Motor neuron (in vitro differentiated cells): ENCODE data around the gene EPHA2. TPM values are rescaled to one million over a fixed set of nuclear protein-coding genes. Genes with fewer than 3 reads are reported as not detected.

Experiments
- ATAC-seq, 8 experiments: fragments of 200-7000 bp; cut with Tn5 transposase; replicated peaks in 6 of 8; 2 replicates each; pipeline ENCODE4 v1.8.0; 2021; ENCODE audit warnings: mild to moderate bottlenecking in 8 of 8, moderate library complexity in 8 of 8
- H3K27ac ChIP-seq, 2 donors: fragments of 250-450 bp; sonication (Bioruptor Pico); 2 replicates each; pipeline ENCODE4 v1.9.0; 2021; ENCODE audit warnings: antibody characterized with exemption in 2 of 2, mild to moderate bottlenecking in 2 of 2, moderate library complexity in 1 of 2
- H3K4me1 ChIP-seq, 2 donors: fragments of 250-450 bp; sonication (Bioruptor Pico); replicated peaks in 1 of 2; 2 replicates each; pipeline ENCODE4 v1.6.1; 2021; ENCODE audit warnings: antibody characterized with exemption in 2 of 2, mild to moderate bottlenecking in 2 of 2, moderate library complexity in 1 of 2
- H3K4me3 ChIP-seq, 5 donors: fragments of 250-450 bp; sonication (Bioruptor Pico); 2 replicates each; pipeline ENCODE4 v1.9.0; 2021; ENCODE audit warnings: antibody characterized with exemption in 5 of 5, mild to moderate bottlenecking in 5 of 5, moderate library complexity in 4 of 5
- WGBS, 10 experiments: fragments of 450-650 bp; shearing (Covaris generic); methylation state at CpG; one replicate each; pipeline ENCODE4 v1.0.0; 2022; 5-methylcytosine and 5-hydroxymethylcytosine counted together
- in situ Hi-C, 9 experiments: fragments of 400-800 bp; cut with MboI; loops; one replicate each; pipeline ENCODE4 v1.15.0; 2021; ENCODE audit warnings: low sequenced_read_pairs in 9 of 9, low pct_unique_long_range_greater_than_20kb in 2 of 9; ENCODE audit not compliant: unreplicated experiment in 9 of 9
- total RNA-seq, 8 experiments: library from RNA; unstranded; fragments of 300-600 nt; gene quantifications; 2 replicates each; pipeline versions ENCODE4 v1.2.3 to v1.2.4, GENCODE V29; 2022

EPHA2 gene
- total RNA-seq, 8 experiments from 2014 or later: 4.2 to 15.1 (median 7.3) TPM

GRCh38 chr1:16195518-16195905, 39.6 kb upstream of the EPHA2 start:
- Histone ChIP-seq H3K4me3 (no peak overlapping the region), H3K27ac (no peak overlapping the region), H3K4me1 (peaks cover 0 to 4% of the 10 kb centered on the region in 2 donors)
- no peak for ATAC-seq
- in situ Hi-C loops: loop anchor here in 5 of 9 experiments (25.0 kb wide), 1 partner anchor 108 kb away; no protein-coding TSS in a partner anchor
- WGBS, 10 experiments: 3 to 96% (median 84%) methylated on average over 1 to 7 of the region's 7 CpGs; no CpG with 5 or more reads in 1 of the 10 experiments

- WGBS, 10 experiments: 0 to 87% (median 79%) methylated on average over 1 to 4 of the region's 6 CpGs; no CpG with 5 or more reads in 3 of the 10 experiments
- in situ Hi-C loops: loop anchor here in 5 of 9 experiments (25.0 kb wide), 1 partner anchor 105 kb away; no protein-coding TSS in a partner anchor
- Histone ChIP-seq H3K27ac (no peak overlapping the region), H3K4me1 (peaks cover 0 to 4% of the 10 kb centered on the region in 2 donors), H3K4me3 (no peak overlapping the region)
- peak in 5 of 8 experiments; percentile 40 to 72 (median 46) for ATAC-seq
Measured at GRCh38 chr1:16191916-16192546, 36.2 kb upstream of the EPHA2 start.

GRCh38 chr1:16191309-16191708, 35.4 kb upstream of the EPHA2 start:
- ATAC-seq: no peak
- no peak overlapping the region for H3K27ac ChIP-seq
- H3K4me3 ChIP-seq: no peak overlapping the region
- H3K4me1 ChIP-seq: peaks cover 0 to 4% of the 10 kb centered on the region in 2 donors
- in situ Hi-C loops: loop anchor here in 5 of 9 experiments (25.0 kb wide), 1 partner anchor 104 kb away; no protein-coding TSS in a partner anchor
- 33 to 57% methylated on average over 1 of the region's 1 CpG; no CpG with 5 or more reads in 8 of the 10 experiments for WGBS, 10 experiments

GRCh38 chr1:16189921-16190621, 34.2 kb upstream of the EPHA2 start:
- in situ Hi-C loops: loop anchor here (5.0 to 25.0 kb wide), 4 partner anchors 103 to 113 kb away; no protein-coding TSS in a partner anchor
- Histone ChIP-seq H3K4me3 (no peak overlapping the region), H3K4me1 (peaks cover 0 to 4% of the 10 kb centered on the region in 2 donors), H3K27ac (no peak overlapping the region)
- 0 to 62% (median 17%) methylated on average over 1 to 8 of the region's 9 CpGs; no CpG with 5 or more reads in 1 of the 10 experiments for WGBS, 10 experiments
- ATAC-seq: peak in 3 of 8 experiments; percentile 14 to 75 (median 62)

GRCh38 chr1:16189003-16189402, 33.1 kb upstream of the EPHA2 start:
- Histone ChIP-seq H3K4me3 (no peak overlapping the region), H3K27ac (no peak overlapping the region), H3K4me1 (peaks cover 0 to 4% of the 10 kb centered on the region in 2 donors)
- in situ Hi-C loops: loop anchor here (5.0 to 25.0 kb wide), 4 partner anchors 102 to 112 kb away; no protein-coding TSS in a partner anchor
- 0 to 92% (median 73%) methylated on average over 1 to 6 of the region's 6 CpGs; no CpG with 5 or more reads in 1 of the 10 experiments for WGBS, 10 experiments
- peak in 3 of 8 experiments; percentile 24 to 66 (median 40) for ATAC-seq

GRCh38 chr1:16187748-16188401, 32.0 kb upstream of the EPHA2 start:
- ATAC-seq: peak; percentile 48 to 89 (median 76)
- H3K27ac ChIP-seq: no peak overlapping the region
- WGBS, 10 experiments: 0 to 73% (median 29%) methylated on average over 3 to 10 of the region's 15 CpGs; no CpG with 5 or more reads in 3 of the 10 experiments
- peaks cover 0 to 4% of the 10 kb centered on the region in 2 donors for H3K4me1 ChIP-seq
- in situ Hi-C loops: loop anchor here (5.0 to 25.0 kb wide), 4 partner anchors 101 to 111 kb away; no protein-coding TSS in a partner anchor
- no peak overlapping the region for H3K4me3 ChIP-seq

GRCh38 chr1:16186655-16187235, 30.9 kb upstream of the EPHA2 start:
- in situ Hi-C loops: loop anchor here (5.0 to 25.0 kb wide), 4 partner anchors 99 to 109 kb away; no protein-coding TSS in a partner anchor
- ATAC-seq: no peak
- 77 to 95% (median 89%) methylated on average over 2 to 8 of the region's 9 CpGs; no CpG with 5 or more reads in 2 of the 10 experiments for WGBS, 10 experiments
- Histone ChIP-seq H3K4me1 (peaks cover 0 to 4% of the 10 kb centered on the region in 2 donors), H3K27ac (no peak overlapping the region), H3K4me3 (no peak overlapping the region)

- Histone ChIP-seq H3K27ac (no peak overlapping the region), H3K4me1 (peaks cover 0 to 10% of the 10 kb centered on the region in 2 donors), H3K4me3 (no peak overlapping the region)
- WGBS, 10 experiments: 77 to 100% (median 82%) methylated on average over 1 to 7 of the region's 10 CpGs; no CpG with 5 or more reads in 1 of the 10 experiments
- ATAC-seq: no peak
- in situ Hi-C loops: loop anchor here (5.0 to 25.0 kb wide), 4 partner anchors 97 to 107 kb away; no protein-coding TSS in a partner anchor
Measured at GRCh38 chr1:16184557-16185303, 28.9 kb upstream of the EPHA2 start.

- no peak overlapping the region for H3K27ac ChIP-seq
- in situ Hi-C loops: loop anchor here in 7 of 9 experiments (10.0 to 25.0 kb wide), 2 partner anchors 97 to 99 kb away; no protein-coding TSS in a partner anchor
- whole genome bisulfite sequencing, 10 experiments: 81 to 100% (median 88%) methylated on average over 1 to 15 of the region's 19 CpGs; no CpG with 5 or more reads in 3 of the 10 experiments
- H3K4me3 ChIP-seq: no peak overlapping the region
- peaks cover 0 to 10% of the 10 kb centered on the region in 2 donors for H3K4me1 ChIP-seq
- ATAC-seq: no peak
Measured at GRCh38 chr1:16183765-16184556, 28.1 kb upstream of the EPHA2 start.

GRCh38 chr1:16183179-16183578, 27.3 kb upstream of the EPHA2 start:
- H3K4me3 ChIP-seq: no peak overlapping the region
- WGBS, 10 experiments: 6 to 100% (median 80%) methylated on average over 2 to 11 of the region's 13 CpGs
- H3K27ac ChIP-seq: no peak overlapping the region
- H3K4me1 ChIP-seq: peaks cover 0 to 10% of the 10 kb centered on the region in 2 donors
- in situ Hi-C loops: loop anchor here in 7 of 9 experiments (10.0 to 25.0 kb wide), 2 partner anchors 96 to 98 kb away; no protein-coding TSS in a partner anchor
- ATAC-seq: peak in 1 of 8 experiments; percentile 9
